Omental fat pad (tissue), 4 donors: ENCODE results near the gene BAZ1B. TPM values are rescaled to one million over a fixed set of nuclear protein-coding genes. Genes with fewer than 3 reads are reported as not detected.

Source experiments
- ATAC-seq: fragments of 150-250 bp; one replicate; pipeline ENCODE4 v1.9.1; 2016; ENCODE audit warnings: mild to moderate bottlenecking, moderate library complexity; ENCODE audit not compliant: low FRiP score
- DNase-seq: peaks from one replicate; pipeline ENCODE4 v3.0.0-alpha.2; 2019; ENCODE audit warnings: low spot score
- small RNA-seq: library from RNA; depleted of rRNA; stranded (forward); fragments of <200 nt; gene quantifications from one replicate; pipeline ENCODE3, GENCODE V24; 2016
- total RNA-seq, 4 donors: library from RNA; depleted of rRNA; stranded (reverse); fragments of >200 nt; gene quantifications; one replicate each; pipeline ENCODE4 v1.1.0, GENCODE V29; 2016
- TF ChIP-seq, protein P1 (sequence below), 3 donors: fragments of 450-650 bp; IDR thresholded peaks; one replicate each; pipeline ENCODE4 v1.5.1; 2016 to 2017; ENCODE audit warnings: antibody characterized with exemption in 3 of 3, mild to moderate bottlenecking in 3 of 3, moderate library complexity in 2 of 3

Gene BAZ1B
- total RNA-seq, 4 donors from 2014 or later = 42.9 to 61.4 (median 54.9) TPM

DNA sequence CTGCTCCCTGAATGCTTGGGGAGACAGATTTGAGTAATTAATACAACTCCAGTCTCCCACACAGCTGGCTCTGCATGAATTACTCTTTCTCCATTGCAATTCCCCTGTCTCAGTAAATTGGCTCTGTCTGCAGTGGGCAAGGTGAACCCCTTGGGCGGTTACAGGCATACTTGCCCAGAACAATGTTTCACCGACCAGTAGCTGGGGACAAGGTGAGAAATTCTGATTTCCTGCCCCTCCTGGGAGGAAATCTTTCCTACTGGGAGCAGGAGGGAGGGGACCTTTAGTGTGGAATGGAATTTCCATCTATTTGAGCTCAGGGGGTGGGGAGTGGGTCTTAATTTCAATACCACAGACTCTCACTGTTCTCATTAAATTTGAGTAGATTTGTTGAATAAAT, 130.7 kb downstream of the BAZ1B start:
- DNase-seq = no peak
- TF ChIP-seq, protein P1, sequence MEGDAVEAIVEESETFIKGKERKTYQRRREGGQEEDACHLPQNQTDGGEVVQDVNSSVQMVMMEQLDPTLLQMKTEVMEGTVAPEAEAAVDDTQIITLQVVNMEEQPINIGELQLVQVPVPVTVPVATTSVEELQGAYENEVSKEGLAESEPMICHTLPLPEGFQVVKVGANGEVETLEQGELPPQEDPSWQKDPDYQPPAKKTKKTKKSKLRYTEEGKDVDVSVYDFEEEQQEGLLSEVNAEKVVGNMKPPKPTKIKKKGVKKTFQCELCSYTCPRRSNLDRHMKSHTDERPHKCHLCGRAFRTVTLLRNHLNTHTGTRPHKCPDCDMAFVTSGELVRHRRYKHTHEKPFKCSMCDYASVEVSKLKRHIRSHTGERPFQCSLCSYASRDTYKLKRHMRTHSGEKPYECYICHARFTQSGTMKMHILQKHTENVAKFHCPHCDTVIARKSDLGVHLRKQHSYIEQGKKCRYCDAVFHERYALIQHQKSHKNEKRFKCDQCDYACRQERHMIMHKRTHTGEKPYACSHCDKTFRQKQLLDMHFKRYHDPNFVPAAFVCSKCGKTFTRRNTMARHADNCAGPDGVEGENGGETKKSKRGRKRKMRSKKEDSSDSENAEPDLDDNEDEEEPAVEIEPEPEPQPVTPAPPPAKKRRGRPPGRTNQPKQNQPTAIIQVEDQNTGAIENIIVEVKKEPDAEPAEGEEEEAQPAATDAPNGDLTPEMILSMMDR (IDR thresholded peaks at IDR 0.05) = no peak
- ATAC-seq = no peak

Small RNAs within 50 kb of the gene (small RNA-seq; reads per million reads assigned to genes)
- gene RF00019 = not detected
- gene RNU6-1198P = not detected

Other genes with a start within 250 kb of the BAZ1B start
- gene NSUN5, start 213.5 kb downstream of the BAZ1B start, total RNA-seq = 10 to 100 TPM; 14.1 to 19.0 (median 16.5) TPM
- gene TRIM50, start 194.2 kb downstream of the BAZ1B start, total RNA-seq = under 1 TPM in 2 of 4 donors, not detected in 2; 0.28 to 0.47 TPM
- not detected for gene FKBP6, start 194.1 kb downstream of the BAZ1B start, total RNA-seq
- 1 to 10 TPM in 1 of 4 donors, under 1 TPM in 3; 0.65 to 1.1 (median 0.94) TPM for gene FZD9, start 88.5 kb downstream of the BAZ1B start, total RNA-seq
- 10 to 100 TPM; 51.9 to 91.9 (median 78.3) TPM for gene BCL7B, start 35.4 kb upstream of the BAZ1B start, total RNA-seq
- gene TBL2, start 56.3 kb upstream of the BAZ1B start, total RNA-seq = 10 to 100 TPM; 29.5 to 51.6 (median 40.1) TPM
- gene MLXIPL, start 102.2 kb upstream of the BAZ1B start, total RNA-seq = 100 to 1,000 TPM in 1 of 4 donors, 10 to 100 TPM in 3; 37.3 to 217 (median 54.5) TPM
- 1 to 10 TPM in 2 of 4 donors, under 1 TPM in 1, not detected in 1; 0.28 to 1.5 (median 1.1) TPM for gene VPS37D, start 145.5 kb upstream of the BAZ1B start, total RNA-seq
- 1 to 10 TPM; 4.0 to 5.3 (median 4.7) TPM for gene DNAJC30, start 161.2 kb upstream of the BAZ1B start, total RNA-seq
- gene BUD23, start 161.3 kb upstream of the BAZ1B start, total RNA-seq = 10 to 100 TPM; 28.8 to 52.2 (median 45.0) TPM
- gene STX1A, start 197.4 kb upstream of the BAZ1B start, total RNA-seq = 10 to 100 TPM in 1 of 4 donors, 1 to 10 TPM in 3; 3.6 to 10.4 (median 4.8) TPM
- 10 to 100 TPM in 2 of 4 donors, 1 to 10 TPM in 2; 6.6 to 13.9 (median 9.4) TPM for gene ABHD11, start 216.5 kb upstream of the BAZ1B start, total RNA-seq
- gene CLDN3, start 248.0 kb upstream of the BAZ1B start, total RNA-seq = under 1 TPM in 1 of 4 donors, not detected in 3; 0.28 TPM